Hypothalamus (tissue), 51 donors: ENCODE results near the gene TCF12.
A peak's percentile ranks its signal among the peaks of the same experiment; 100 is the strongest.
"Not testable (repeated sequence)": the region's sequence is repeated elsewhere in the genome, so short reads cannot be mapped to it uniquely, and the experiment has no call there.

Source experiments
- DNase-seq, 51 donors: peaks; one replicate each; lab custom pipeline; 2025; lab: John Stamatoyannopoulos, UW

The TCF12 gene

DNA sequence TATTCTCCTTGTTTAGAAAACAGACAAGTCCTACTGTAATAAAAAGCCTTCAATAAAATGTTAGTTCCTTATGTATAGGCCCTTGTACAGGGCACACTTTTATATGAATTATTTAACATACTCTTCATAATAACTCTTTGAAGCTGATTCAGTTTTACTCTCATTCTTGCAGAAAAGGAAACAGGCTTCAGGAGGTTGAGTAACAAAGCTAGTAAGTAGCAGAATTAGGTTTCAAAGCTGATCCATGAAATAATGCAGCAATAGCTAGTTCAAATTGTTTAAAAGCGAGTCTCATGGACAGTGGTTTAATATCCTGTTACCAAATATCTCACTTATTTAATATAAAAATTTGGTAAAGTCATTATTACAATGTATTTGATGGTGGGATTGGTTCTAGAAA, 25.0 kb downstream of the TCF12 start:
- DNase-seq = no peak

- no peak for DNase-seq
Measured at GRCh38 chr15:56944485-56944884, 26.0 kb downstream of the TCF12 start.

DNA sequence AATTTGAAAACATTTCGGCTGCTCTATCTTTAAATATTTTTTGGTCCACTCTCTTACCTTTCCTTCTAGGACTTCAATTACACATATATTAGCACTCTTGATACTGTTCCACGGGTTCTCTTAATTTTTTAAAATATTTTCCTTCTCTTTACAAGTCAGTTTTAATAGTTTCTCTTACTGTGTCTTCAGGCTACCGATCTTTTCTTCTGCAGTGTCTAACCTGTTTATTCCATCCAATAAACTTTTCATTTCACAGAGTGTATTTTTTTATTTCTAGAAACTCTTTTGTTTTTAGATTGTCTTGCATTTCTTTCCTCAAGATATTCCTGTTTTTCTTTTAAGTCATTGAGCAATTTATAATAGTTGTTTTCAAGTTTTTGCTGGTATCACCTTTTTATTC, 27.7 kb downstream of the TCF12 start:
- DNase-seq = no peak

DNA sequence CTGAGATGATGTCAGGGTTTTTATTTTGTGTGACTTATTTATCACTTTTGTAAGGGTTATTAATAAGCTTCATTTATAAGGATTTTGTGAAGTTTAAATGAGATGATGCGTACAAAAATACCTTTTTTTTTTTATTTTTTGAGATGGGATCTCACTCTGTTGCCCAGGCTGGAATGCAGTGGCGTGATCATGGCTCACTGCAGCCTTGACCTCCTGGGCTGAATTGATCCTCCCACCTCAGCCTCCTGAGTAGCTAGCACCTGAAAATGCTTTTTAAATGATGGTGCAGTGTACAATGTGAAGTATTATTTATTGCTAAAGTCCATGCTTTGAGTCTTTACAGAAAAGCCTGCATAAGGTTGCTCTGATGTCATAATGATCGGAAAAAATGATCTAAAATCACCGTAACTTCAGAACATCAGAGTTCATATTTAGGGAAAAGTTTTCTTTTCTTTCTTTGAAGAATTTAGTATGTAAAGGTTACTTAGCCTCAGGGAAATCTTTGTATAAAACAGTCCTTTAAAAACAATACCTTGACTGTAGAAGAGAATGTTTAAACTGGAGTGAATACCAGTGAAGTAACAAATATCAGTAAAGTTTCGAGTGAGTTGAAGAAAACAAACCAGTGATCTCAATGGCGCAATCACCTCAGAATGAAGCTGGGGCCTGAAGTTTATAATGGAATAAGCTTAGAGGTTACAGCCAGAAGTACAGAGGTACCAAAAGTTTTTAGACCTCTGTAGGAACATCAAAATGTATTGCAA, 29.7 kb downstream of the TCF12 start:
- DNase-seq = no peak

- DNase-seq = no peak
Measured at GRCh38 chr15:56948764-56949101, 30.3 kb downstream of the TCF12 start.

GRCh38 chr15:56950979-56951378, 32.5 kb downstream of the TCF12 start:
- no peak for DNase-seq

DNA sequence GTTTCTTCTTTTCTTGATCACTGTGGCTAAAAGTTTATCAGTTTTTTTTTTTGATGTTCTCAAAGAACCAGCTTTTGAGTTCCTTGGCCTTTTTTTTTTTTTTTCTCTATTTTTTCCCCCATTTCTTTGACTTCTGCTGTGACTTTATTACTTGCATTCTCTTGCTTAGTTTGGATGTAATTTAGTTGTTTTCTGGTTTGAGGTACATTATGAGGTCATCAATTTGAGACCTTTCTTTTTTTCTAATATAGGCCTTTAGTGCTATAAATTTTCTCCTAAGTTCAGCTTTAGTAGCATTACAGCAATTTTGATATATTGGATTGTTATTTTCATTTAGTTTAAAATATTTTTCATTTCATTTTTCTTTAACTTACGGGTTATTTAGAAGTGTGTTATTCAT, 35.3 kb downstream of the TCF12 start:
- no peak for DNase-seq

GRCh38 chr15:56955011-56955410, 36.6 kb downstream of the TCF12 start:
- not testable (repeated sequence) for DNase-seq

DNA sequence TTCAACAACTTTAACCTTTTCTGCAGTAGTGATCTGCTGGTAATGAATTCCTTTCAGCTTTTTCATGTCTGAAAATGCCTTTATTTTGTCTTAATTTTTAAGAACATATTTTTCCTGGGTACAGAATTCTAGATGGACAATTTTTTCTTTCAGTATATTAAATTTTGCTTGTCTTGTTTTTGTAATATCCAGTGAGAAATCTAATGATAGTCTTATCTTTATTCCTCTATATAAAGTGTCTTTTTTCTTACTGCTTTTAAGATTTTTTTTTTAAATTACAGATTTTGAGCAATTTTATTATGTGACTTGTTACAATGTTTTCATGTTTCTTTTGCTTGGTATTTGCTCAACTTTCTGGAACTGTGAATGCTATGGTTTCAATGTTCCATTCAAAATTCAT, 38.1 kb downstream of the TCF12 start:
- no peak for DNase-seq

DNA sequence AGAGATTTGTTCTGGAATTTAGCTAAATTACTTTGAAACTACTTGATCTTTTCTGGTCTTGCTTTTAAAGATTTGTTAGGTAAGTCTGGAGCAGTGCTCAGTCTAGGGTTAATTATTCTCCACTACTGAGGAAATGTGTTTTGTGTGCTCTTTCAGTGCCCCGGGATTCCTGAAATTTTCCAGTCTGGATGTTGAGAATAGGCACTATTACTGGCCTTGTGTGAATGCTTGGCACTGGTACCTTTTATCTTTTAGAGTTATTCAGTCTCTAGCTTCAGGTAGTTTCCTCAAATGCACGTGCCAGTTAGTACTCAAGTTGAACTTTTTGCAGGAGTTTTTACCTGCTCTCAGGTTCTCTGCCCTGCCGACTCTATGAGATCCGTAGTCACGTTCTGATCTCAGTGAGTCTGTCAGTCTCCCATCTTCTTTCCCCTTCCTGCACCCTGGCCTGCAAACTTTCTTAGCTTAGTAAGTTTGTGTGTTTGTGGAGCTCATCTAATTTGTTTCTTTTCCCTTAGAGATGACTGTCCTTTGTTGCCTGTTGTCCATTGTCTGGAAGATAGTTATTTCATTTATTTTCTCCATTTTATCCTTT, 39.5 kb downstream of the TCF12 start:
- no peak for DNase-seq

DNA sequence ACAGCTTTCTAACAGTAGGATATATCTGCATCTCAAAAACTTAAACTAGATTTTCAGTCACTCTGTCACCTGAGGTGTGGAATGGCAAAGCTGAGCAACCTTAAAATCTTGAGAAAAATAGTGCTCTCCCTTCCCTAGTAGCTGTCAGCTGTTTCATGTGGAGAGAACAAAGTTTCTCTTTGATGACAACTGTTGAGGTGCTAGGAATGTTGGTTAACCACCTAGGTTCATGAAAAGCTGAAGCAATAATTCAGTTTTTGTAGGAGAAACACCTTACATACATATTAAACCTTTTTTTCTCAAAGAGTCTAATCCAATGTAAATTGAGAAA, 40.8 kb downstream of the TCF12 start:
- DNase-seq = no peak

GRCh38 chr15:56960116-56960515, 41.7 kb downstream of the TCF12 start:
- no peak for DNase-seq

DNA sequence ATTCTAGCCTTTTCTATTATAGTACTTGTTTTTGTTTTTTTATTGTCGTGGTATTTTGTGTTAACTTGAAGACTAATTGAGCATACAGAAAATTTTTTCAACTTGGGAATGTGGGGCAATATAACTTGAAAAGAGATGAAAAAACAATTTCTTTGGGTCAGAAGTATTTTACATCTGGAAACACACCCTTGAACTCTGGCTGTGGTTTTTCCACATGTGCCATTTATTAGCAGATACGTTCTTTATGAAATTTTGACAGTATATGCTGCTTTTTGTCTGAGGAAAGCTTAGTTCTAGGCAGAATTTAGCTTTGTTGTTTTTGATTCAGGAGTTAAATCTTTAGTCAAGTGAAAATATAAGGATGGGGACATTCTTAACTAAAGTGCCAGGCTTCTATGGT, 44.7 kb downstream of the TCF12 start:
- DNase-seq = no peak

GRCh38 chr15:56963710-56964109, 45.3 kb downstream of the TCF12 start:
- peak in 1 of 51 donors; percentile 7 for DNase-seq

DNA sequence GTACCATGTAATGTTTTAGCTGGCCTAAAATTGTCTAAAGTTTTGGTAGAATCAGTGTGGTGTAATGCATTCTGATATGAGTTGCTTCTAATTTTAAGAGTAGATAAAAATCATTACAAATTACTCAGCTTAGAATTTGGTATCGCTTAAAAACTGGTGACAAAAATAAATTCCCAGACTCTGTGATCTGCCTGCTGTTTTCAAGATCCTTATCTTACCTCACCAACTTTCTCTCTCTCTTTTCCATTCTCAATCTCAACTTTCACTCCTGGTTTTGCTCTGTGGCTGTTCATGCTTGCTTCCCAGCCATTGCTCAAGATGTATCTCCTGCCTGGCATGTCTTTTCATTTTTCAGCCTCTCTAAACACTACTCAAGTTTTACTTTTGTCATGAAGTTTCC, 45.7 kb downstream of the TCF12 start:
- DNase-seq = no peak

- no peak for DNase-seq
Measured at GRCh38 chr15:56965231-56966013, 47.0 kb downstream of the TCF12 start.

DNA sequence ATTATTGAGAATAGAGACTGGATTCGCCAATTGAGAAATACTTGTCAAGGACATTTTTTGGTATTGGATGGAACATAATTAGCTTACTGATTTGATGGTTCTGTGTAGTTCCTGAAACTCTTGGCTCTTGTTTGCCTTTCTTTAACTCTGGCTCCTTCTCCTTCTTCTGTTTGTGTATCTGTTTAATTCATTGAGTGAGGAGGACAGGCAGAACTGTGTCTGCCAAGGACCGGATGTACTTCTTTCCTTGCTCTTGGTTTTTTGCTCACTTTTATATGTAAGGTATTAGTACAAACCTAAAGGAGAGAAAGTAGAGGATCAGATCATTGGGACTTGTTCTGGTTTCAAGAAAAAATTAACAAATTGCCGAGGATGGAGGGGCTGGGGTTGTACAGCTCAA, 48.9 kb downstream of the TCF12 start:
- no peak for DNase-seq

DNA sequence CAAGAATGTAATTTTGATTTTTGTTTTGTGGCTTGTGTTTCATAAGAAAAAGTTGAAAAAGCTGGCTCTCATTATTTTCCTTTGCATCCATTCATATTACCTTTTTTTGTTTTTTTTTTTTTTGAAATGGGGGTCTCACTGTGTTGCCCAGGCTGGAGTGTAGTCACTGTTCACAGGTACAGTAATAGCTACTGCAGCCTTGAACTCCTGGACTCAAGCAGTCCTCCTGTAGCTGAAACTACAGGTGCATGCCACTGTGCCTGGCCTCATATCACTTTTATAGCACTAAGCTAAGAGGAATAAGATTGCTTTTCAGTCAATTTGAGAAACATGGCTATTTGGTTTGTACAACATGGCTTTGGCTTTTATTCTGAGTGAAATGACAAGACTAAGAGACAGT, 49.8 kb downstream of the TCF12 start:
- DNase-seq = no peak

DNA sequence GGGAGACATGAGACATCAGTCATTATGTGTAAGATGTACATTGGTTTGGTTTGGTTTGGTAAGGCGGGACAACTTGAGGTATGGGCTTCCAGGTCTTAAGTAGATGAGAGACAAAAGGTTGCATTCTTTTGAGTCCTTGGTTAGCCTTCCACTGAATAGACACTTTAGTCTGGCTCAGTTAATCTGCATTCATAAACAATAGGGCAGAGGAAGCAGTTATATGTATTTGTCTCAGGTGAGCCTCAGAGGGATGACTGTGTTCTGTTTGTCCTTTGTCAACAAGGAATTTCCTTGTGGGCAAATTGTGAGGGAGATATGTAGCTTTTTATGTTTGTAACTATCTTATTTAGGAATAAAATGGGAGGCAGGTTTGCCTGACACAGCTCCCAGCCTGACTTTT, 50.4 kb downstream of the TCF12 start:
- DNase-seq = no peak

GRCh38 chr15:56969265-56969895, 50.9 kb downstream of the TCF12 start:
- no peak for DNase-seq

DNA sequence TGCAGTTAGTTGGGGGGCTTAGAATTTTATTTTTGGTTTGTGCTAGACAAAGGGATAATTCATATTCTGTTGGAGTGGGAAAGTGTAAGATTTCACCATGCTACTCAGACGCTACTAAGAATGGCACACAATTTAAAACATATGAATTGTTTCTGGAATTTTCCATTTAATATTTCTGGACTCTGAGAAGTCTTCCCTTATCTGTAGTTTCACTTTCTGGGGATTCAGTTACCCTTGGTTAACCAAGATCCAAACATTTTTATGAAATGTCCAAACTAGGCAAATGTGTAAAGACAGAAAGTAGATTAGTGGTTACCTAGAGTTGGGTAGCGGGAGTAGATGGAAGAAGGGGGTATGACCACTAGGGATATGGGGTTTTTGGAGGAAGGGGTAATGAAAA, 53.1 kb downstream of the TCF12 start:
- DNase-seq = no peak

- DNase-seq = no peak
Measured at GRCh38 chr15:56972016-56972415, 53.6 kb downstream of the TCF12 start.
